ENCODE measurements around the gene CCNI.
"Not testable (repeated sequence)": the region's sequence is repeated elsewhere in the genome, so short reads cannot be mapped to it uniquely, and the experiment has no call there.

Gene CCNI

GRCh38 chr4:77040854-77041725 is 34.7 kb downstream of the CCNI start:
- no peak for DNase-seq (ENCODE audit: low read depth in 2 of 2)

GRCh38 chr4:77040270-77040669 is 35.5 kb downstream of the CCNI start:
- no peak for DNase-seq (ENCODE audit: low read depth in 2 of 2)

- no peak for DNase-seq (ENCODE audit: low read depth in 2 of 2)
Observed at GRCh38 chr4:77039796-77040195, 36.0 kb downstream of the CCNI start.

- DNase-seq (ENCODE audit: low read depth in 2 of 2): no peak
Observed at GRCh38 chr4:77037736-77038135, 38.1 kb downstream of the CCNI start.

- not testable (repeated sequence) for DNase-seq (ENCODE audit: low read depth in 2 of 2)
Observed at GRCh38 chr4:77037168-77037567, 38.6 kb downstream of the CCNI start.

- DNase-seq (ENCODE audit: low read depth in 2 of 2): no peak
Observed at GRCh38 chr4:77036206-77036605, 39.6 kb downstream of the CCNI start.

- DNase-seq (ENCODE audit: low read depth in 2 of 2): no peak
Observed at GRCh38 chr4:77035153-77035552, 40.6 kb downstream of the CCNI start.

- DNase-seq (ENCODE audit: low read depth in 2 of 2): no peak
Observed at GRCh38 chr4:77031544-77031943, 44.2 kb downstream of the CCNI start.

- not testable (repeated sequence) for DNase-seq (ENCODE audit: low read depth in 2 of 2)
Observed at GRCh38 chr4:77029757-77030156, 46.0 kb downstream of the CCNI start.

- DNase-seq (ENCODE audit: low read depth in 2 of 2): no peak
Observed at GRCh38 chr4:77028246-77028645, 47.5 kb downstream of the CCNI start.

- no peak for DNase-seq (ENCODE audit: low read depth in 2 of 2)
Observed at GRCh38 chr4:77026322-77026704, 49.5 kb downstream of the CCNI start.

- no peak for DNase-seq (ENCODE audit: low read depth in 2 of 2)
Observed at GRCh38 chr4:77025643-77026321, 50.0 kb downstream of the CCNI start.

GRCh38 chr4:77023920-77024319 is 51.9 kb downstream of the CCNI start:
- no peak for DNase-seq (ENCODE audit: low read depth in 2 of 2)

GRCh38 chr4:77022560-77023179 is 53.1 kb downstream of the CCNI start:
- DNase-seq (ENCODE audit: low read depth in 2 of 2): no peak

GRCh38 chr4:77021614-77022089 is 54.1 kb downstream of the CCNI start:
- no peak for DNase-seq (ENCODE audit: low read depth in 2 of 2)

GRCh38 chr4:77020017-77020416 is 55.8 kb downstream of the CCNI start:
- DNase-seq (ENCODE audit: low read depth in 2 of 2): no peak

- DNase-seq (ENCODE audit: low read depth in 2 of 2): no peak
Observed at GRCh38 chr4:77015390-77015789, 60.4 kb downstream of the CCNI start.

GRCh38 chr4:77014256-77014655 is 61.5 kb downstream of the CCNI start:
- no peak for DNase-seq (ENCODE audit: low read depth in 2 of 2)

- DNase-seq (ENCODE audit: low read depth in 2 of 2): no peak
Observed at GRCh38 chr4:77012726-77013125, 63.1 kb downstream of the CCNI start.

GRCh38 chr4:77010841-77011354 is 64.9 kb downstream of the CCNI start:
- no peak for DNase-seq (ENCODE audit: low read depth in 2 of 2)

- no peak for DNase-seq (ENCODE audit: low read depth in 2 of 2)
Observed at GRCh38 chr4:77009511-77010115, 66.2 kb downstream of the CCNI start.
